NCI-H1694 (cell line): ENCODE measurements around the gene CARS1.

Experiments
- DNase-seq: peaks from one replicate; lab custom pipeline; 2025; lab: John Stamatoyannopoulos, UW

The CARS1 gene

GRCh38 chr11:3008746-3009336, 48.4 kb downstream of the CARS1 start:
- no peak for DNase-seq

GRCh38 chr11:3007404-3008010, 49.7 kb downstream of the CARS1 start:
- no peak for DNase-seq

- DNase-seq: no peak
These were observed 50.5 kb downstream of the CARS1 start for GRCh38 chr11:3006505-3007260.

- DNase-seq: no peak
These were observed 52.7 kb downstream of the CARS1 start for GRCh38 chr11:3004481-3004880.

DNA sequence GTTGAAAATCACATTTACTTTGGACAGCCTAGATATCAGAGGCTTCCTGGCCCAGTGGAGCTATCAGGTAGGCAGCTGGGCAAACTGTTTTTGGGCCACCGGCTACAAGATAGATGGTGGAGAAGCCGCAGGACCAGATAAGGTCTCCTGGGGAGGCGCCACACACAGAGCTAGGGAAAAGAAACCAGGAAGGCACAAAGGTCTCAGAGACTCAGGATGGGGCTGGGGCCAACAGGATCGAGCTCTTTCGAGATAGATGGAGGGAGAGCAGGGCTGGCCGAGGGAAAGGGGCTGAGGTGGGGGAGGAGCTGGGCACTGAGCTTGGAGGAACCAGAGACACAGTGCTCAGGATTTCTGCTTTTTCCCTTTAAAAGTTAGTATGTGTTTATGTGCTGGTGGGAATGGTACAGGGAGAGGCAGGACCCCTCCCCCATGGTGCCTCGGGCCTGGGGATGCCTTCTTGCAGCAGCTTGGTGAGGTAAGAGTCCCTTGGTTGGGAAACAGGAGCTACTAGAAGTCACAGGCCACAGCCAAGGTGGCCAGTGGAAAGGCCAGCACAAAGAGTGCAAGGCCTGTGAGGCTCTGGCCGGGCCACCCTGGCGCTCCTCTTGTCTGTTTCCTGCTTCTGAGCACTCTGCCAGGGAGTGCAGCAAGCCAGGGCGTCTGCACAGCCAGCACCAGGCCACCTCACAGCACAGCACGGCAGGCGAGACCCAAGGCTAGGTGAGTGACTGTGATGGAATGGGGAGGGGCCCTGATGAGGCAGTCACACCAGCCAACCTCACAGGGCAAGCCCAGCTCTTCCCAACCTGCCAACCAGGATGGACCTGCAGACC, 53.6 kb downstream of the CARS1 start:
- DNase-seq: no peak

DNA sequence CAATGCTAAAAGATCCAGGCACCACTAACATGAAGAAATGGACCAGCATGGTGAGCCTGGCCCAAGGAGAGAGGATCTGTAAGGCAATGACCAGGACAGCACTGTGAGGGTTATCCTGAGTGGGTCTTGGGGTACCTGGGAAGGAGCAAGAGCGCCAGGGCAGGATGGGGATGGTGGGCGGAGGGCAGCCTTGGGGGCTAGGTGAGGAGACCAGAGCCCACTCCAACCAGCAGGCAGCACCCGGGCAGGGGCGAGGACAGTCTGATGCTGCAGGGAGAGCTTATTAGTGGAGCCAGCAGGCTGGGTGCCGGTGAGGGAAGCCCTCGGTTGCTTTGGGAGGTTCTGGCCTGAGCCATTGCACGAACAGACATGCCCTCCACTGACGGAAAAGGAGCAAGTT, 54.4 kb downstream of the CARS1 start:
- DNase-seq: no peak

- DNase-seq: no peak
These were observed 54.8 kb downstream of the CARS1 start for GRCh38 chr11:3002351-3002861.

GRCh38 chr11:3001496-3001895, 55.7 kb downstream of the CARS1 start:
- DNase-seq: no peak

GRCh38 chr11:3000032-3000961, 56.9 kb downstream of the CARS1 start:
- peak; percentile 67 for DNase-seq

GRCh38 chr11:2999464-2999998, 57.7 kb downstream of the CARS1 start:
- peak; percentile 19 for DNase-seq

GRCh38 chr11:2998073-2998850, 59.0 kb downstream of the CARS1 start:
- peak; percentile 32 for DNase-seq

GRCh38 chr11:2997406-2997805, 59.8 kb downstream of the CARS1 start:
- DNase-seq: no peak

DNA sequence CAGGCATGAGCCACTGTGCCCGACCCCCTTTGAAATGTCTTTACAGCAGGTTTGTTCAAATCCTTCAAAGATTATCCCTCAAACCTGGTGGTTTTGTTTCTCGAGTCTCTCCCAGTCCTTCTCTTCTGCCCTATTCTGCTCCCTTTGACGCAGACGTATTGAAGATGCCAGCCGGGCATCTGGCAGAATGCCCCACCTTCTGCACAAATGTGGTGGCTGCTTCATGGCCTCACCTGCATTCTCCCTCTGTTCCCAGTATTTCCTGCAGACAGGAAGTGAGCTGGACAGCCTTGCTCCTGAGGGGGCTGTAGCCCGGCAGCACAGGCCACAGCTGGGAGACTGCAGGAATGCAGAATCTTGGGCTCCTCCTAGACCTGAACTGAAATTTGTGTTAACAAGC, 60.2 kb downstream of the CARS1 start:
- DNase-seq: no peak

GRCh38 chr11:2995893-2996554, 61.2 kb downstream of the CARS1 start:
- no peak for DNase-seq

DNA sequence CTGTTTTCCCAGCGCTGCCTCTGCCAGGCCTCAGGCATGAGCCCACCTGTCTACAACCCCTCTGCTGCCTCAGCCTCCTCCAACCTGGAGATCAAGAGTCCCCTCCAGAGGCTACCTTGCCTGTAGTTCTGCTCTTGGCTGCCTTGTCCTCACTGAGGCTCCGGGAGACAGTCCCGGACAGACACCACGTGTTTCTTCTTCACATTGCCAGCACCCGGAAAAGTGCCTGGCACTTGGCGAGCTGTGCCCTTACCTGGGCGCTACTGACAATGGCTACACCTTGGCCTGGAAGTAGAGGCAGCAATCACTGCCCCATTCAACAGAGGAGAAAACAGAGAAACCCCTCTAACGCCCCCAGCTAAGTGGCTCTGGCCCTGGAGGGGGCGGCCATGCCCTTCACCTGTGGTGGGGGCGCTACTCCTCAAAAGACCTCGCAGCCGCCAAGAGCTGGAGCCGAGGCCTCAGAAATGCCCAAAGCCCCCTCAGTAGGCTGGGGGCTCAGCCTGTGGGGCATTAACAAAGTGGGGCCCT, 62.1 kb downstream of the CARS1 start:
- DNase-seq: no peak

- no peak for DNase-seq
These were observed 62.9 kb downstream of the CARS1 start for GRCh38 chr11:2994336-2994730.

DNA sequence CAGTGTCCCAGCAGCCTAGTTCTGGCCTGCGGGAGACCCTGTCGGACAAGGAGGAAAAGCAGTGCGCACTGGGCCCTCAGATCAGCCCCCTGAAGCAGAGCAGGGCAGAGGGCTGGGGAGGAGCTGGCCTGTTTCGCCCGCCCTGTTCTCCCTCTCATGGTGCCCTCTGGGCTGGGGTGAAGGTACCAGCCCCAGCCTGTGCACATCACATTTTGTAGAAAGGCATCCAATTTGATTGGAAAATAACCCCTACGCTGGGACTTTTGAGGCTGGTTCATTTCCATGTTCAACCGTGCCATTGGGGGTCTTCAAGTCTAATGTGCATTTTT, 64.3 kb downstream of the CARS1 start:
- DNase-seq: no peak

GRCh38 chr11:2992234-2992996, 64.8 kb downstream of the CARS1 start, which contains the start of gene NAP1L4:
Gene NAP1L4 (minus strand): TSS chr11:2992329. CDS start chr11:2979220, 13,109 bp downstream.
- DNase-seq: peak; percentile 83
